ENCODE measurements around the gene ZNF598.
A peak's percentile ranks its signal among the peaks of the same experiment; 100 is the strongest.

Gene ZNF598

DNA sequence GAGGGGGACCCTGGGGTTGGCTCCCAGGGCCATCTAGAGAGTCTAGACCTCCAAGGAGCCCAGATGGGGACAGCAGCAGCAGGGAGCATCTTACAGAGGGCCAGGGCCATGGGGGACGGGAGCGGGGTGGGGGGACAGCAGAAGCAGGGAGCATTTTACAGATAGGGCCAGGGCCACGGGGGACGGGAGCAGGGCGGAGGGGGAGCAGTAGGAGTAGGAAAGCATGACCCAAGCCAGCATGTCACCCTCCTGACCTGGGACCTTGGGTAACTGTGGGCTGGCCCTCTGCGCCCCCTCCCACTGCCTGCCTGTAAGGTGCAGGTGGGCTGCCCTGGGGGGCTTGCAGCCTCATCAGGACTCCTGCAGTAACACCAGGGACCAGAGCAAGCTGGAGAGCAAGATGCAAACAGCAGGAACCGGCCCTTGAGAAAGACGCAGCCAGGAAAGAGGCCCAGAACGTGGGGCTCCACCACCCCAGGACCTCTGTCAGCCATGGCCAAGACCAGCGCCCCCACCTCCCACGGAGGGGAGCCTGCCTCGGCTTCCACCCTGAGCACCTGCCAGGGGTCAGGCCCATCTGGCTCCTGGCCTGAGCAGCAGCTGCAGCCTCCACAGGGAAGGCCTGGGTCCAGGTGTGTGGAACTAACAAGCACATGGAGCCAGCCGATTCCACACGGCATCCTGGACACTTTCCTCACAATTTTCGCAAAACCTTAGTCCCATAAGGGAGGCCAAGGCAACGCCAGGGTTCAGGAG lies 2.4 kb downstream of the ZNF598 start:
- no peak for DNase-seq (ENCODE audit: low read depth in 2 of 2)

DNA sequence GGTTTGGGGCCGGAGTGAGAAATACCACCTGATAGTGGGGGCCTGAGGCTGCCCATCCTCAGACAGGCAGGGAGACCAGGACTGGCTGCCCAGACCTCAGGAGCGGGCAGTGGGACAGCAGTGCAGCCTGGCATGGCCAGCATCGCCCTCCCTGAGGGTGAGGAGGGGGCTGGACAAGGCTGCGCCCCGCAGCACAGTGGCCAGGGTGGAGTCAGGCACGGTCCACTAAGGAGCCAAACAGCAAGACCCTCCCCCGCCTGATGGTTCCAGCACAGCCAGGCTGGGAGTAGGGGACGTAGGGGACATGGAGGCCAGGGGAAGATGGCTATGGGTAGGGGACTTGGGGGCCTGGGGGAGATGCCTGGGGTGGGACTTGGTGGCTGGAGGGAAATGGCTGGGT lies 3.3 kb downstream of the ZNF598 start:
- no peak for DNase-seq (ENCODE audit: low read depth in 2 of 2)

DNA sequence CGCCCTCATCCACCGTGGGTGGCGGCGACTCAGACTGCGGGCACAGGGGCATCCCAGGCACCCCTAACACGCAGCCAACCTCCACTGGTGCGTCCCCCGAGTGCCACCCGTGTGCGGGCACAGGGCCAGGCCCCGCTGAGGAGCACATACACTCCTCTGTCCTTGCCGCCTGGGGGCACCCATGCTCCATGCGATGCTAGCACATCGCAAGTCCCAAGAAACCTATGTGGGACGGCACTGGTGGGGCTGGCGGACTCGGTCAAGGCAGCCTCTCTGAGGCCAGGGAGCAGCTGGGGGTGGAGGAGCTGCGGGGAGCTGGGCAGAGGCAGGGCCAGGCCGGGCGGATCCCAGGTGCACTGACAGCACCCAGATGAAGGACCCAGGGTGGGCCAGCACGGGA lies 4.0 kb downstream of the ZNF598 start:
- DNase-seq (ENCODE audit: low read depth in 2 of 2) = no peak

DNA sequence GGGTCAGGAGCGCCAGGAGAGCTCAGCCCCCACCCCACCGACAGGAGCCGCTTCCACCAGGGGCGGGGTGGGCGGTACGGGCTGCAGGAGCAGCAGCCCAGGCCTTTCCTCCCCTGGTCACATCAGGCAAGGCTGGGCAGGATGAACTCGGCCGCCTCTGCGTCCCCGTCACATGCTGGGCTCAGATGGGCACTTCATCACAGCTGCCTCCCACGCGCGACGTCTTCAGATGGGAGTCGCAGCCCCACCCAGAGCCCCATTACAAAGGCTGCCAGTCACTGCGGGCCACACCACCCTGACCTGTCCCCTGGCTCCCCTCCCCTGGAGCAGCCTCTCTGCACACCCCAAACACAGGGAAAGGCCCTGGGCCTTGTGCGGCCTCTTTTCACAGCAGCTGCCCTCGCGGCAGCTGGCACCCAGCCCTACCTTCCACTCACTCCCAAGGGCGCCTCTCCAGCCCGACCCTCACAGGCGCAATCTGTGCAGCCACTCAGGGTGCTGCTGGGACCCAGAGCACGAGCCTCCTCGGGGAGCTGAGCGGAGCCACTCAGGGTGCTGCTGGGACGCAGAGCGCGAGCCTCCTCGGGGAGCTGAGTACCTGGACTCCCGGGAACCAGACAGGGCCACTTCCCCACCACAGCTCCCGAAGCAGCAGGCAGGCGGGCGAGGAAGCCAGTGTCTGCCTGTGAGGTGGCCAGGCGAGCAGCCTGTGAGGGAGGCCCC lies 4.7 kb downstream of the ZNF598 start:
- DNase-seq (ENCODE audit: low read depth in 2 of 2) = no peak

DNA sequence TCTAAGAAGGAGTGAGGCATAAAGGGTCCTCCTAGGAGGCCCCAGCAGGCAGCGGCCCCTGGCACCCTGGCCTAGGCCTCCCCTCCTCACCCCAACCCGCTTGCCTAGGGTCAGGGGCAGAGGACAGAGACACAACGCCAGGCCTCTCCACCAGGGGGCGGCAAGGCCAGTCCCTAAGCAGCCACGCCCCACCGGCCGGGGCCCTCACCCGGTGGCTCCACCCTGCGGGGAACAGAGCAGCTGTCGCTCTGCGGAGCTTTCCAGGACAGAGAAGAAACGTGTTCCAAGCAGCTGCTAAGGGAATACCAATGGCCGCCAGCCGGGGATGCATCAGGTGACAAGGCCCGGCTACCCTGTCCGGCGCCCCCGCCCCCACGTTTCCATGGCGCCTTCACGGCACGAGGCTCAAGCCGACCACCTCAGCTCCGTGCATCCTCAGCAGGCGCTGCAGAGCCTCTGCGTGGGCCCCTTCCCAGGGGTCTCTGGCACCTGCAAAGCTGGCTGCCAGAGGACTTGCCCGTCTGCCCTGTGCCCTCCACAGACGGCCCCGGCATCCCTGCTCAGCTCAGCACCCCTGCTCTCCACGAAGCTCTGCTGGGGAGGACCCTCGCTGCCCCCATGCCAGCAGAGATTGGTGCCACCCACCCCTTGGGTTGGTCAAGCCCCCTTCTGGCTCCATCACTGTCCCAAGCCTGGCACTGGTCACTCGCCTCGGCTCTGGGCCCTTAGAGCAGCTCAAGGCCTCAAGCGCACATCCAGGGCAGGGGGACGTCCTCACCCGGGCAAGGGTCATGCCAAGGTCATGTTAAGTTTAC lies 5.6 kb downstream of the ZNF598 start:
- DNase-seq (ENCODE audit: low read depth in 2 of 2) = peak; percentile 77 to 89

DNA sequence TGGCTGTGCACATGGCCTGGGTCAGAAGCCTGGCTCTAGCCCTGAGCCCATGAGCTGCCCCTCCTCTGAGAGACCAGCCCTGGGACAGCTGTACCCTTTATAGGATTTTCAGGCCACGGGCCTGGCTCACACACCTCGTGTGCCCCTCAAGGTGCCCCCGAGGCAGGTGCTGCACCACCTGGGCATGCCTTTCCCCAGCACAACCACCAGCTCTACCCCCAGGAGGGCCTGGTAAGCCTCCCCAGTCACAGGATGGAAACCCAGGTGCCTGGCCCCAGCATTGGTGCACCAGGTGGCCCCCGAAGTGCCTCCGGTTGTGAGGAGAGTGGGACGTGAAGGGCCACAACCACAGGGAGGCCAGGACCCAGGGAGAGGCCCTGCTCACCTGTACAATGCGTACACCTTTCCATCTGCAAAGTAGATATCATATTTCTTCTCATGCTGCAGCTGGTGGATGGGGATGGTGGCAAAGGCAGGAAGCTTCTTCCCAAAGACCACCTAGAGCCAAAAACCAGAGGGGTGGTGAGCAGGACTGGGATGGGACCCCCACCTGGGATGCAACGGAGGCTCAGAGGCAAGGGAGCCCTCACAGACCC lies 6.3 kb downstream of the ZNF598 start:
- no peak for DNase-seq (ENCODE audit: low read depth in 2 of 2)

DNA sequence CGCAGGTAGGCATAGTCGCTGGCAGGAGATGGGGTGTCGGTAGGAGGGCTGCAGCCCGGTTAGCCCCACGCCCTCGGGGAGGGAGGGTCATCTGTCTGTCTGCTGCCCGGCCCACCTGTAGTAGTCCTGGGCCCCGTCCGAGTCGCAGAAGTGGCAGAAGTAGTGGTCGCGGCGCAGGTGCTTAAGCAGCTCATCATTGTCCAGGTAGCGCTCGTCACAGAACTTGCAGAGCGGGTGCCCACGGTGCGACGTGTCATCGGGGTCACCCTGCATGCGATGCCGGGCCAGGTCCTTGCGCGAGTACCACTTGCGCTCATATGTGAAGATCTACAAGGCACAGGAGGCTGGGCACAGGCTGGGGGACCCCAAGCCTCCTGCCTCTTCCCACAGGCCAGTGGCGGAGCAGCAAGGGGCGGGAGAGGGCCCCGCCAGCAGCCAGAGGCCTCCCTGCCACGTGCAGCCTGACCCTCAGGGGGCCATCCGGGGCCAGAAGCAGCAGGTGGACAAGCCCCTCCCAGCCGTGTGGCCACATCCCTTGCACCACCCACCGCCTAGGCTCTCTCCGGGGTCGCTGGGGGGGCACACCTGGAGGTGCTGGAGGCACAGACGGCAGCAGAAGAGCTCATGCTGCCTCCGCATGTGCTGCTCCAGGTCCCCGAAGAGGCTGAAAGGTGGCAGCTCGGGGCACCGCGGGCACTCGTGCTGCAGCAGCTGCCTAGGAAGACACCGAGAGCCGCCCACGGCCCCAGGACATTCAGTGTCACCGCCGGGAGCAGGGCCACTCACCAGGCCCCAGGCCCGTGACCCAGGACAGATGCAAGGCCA lies 7.0 kb downstream of the ZNF598 start:
- DNase-seq (ENCODE audit: low read depth in 2 of 2) = no peak

DNA sequence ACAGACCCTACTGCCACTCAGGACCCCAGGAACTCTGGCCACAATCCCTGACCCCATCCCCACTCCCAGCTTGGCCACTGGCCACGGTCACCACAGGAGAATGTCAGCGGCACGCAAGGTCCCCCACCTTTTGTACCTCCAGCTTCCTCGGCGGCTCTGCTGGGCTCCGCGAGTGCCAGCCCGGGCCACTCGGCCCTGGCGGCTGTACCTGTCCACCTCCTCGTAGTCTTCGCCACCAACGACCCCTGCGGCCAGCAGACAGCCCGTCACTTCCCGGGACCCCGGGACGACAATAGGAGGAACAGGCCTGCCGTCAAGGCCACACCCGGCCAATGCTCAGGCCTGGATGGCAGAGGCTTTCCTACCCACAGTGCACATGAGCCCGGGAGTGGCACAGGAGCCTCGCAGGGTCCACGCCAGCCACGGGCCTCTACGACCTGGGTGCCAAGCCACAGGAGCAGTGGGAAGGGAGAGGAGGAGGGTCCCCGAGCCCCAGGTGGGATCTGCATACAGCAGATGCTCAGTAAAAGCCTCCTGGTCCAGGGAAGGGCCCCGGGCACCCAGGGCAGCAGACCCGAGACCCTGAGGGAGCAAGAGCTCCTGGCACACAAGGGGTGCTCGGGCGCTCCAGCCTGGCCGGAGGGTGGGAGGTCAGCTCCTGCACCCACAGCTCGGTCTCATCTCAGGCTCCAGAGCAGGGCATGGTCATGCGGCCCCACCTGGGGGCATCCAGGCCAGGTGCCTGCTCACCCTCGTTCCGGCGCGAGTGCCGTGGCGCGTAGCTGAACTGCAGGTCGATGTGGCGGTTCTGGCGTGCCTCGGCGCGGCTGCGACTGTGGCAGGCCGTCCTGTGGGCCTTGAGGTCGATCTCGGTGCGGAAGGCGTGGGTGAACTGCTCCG lies 7.9 kb downstream of the ZNF598 start:
- no peak for DNase-seq (ENCODE audit: low read depth in 2 of 2)

DNA sequence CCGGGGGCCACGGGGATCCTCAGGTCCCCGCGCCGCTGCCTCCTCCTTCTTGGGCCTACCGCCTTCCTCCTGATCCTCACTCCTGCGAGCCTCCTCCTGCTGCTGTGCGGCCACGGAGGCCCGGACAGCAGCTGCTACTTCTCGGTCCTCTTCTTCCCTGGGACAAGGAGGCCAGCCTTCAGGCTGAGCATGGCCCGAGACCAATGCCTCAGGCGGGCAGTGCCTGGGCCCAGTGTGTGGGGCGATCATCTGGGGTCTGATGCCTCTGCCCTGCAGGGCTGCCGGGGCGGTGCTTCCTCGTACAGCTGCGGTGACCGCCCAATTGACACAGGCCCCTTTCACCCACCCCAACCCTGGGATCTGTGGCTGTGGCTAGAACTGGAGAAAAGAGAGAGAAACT lies 8.6 kb downstream of the ZNF598 start:
- no peak for DNase-seq (ENCODE audit: low read depth in 2 of 2)

DNA sequence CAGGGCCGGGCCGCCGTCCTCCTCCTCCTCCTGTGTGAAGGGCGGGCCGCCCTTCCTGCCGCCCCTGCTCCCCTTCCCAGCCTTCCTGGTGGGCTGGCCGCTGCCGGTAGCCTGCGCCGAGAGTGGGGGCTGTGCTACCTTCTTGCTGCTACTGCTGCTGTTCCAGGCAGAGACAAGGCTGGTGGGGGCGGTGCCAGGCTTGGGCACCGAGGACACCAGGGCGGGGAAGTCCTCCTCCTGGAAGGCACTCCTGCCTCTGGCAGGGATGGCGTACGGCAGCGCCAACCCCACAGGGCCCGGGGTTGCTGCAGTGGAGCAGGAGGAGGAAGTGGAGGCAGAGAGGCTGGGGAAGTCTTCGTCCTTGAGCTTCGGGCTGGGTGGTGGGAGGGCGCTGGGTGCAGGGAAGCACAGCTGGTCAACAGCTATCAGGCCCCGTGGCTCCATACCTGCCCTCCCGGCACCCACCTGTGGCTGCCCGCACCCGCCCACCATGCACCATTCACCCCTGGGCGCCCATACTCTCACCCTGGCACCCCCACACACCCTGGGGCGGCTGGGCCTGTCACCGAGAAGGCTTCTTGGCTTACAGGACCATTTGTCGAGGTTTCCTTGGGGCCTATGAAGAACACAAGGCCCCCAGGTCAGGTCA lies 9.6 kb downstream of the ZNF598 start:
- DNase-seq (ENCODE audit: low read depth in 2 of 2) = no peak

DNA sequence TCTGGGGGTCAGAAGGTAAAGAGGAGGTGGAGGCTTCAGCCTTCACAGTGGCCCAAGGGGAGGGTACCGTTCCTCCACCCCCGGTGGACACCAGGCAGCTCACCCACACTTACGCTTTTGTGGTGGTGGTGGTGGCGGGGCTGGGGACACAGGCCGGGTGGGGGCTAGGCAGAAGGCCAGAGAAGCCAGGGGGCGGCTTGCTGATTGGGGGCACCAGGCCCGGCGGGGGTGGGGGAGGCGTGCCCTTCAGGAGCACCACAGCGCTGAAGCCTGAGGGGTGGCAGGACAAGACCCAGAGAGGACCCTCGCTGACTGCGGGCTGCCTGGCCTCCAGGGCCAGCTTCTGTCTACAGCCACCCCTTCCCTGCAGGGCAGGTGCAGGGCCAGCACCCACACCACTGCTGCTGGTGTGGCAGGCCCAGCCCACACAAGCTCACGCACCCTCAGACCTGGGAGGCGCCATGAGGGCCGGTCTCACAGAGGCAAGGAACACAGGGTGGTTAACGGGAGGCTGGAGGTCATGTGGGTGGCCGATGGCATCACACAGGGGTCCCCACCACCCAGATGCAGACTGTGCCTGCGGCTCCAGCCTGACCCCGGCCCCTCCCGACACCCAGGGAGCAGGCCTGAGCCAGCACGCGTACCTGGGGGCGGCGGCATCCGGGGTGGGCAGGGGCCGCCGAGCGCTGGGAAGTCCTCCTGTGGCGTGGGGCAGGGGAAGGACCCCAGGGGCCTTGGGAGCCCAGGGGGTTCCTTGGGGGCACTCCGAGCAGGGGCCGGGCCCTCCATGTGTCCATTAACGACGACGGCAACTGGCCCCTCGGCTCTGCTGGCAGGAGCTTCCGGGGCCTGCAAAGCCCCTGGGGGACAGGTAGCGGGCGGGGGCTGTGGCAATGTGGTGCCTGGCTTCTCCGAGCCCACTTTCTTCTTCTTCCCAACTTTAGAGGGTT lies 10.5 kb downstream of the ZNF598 start:
- no peak for DNase-seq (ENCODE audit: low read depth in 2 of 2)

DNA sequence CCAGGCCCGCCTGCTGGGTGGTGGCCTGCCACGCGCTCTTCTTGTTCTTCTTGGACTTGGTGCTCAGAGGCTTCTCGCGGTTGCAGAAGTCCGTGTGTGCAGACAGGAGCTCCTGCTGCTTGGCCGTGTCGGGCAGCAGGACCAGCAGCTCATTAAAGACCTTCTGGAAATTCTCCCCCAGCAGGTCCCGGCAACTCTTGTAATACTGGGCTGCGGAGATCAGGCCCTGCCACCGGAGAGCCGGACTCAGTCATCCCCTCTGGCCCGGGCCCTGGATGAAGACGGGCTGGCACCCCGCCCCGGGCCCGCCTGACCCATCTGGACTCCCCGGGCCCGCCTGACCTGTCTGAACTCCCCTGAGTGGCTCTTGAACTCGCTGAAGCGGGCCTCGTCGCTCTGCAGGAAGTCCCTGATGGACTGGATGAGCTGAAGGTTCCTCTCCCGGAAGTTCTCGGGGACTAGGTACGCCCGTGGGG lies 11.2 kb downstream of the ZNF598 start:
- DNase-seq (ENCODE audit: low read depth in 2 of 2) = no peak

DNA sequence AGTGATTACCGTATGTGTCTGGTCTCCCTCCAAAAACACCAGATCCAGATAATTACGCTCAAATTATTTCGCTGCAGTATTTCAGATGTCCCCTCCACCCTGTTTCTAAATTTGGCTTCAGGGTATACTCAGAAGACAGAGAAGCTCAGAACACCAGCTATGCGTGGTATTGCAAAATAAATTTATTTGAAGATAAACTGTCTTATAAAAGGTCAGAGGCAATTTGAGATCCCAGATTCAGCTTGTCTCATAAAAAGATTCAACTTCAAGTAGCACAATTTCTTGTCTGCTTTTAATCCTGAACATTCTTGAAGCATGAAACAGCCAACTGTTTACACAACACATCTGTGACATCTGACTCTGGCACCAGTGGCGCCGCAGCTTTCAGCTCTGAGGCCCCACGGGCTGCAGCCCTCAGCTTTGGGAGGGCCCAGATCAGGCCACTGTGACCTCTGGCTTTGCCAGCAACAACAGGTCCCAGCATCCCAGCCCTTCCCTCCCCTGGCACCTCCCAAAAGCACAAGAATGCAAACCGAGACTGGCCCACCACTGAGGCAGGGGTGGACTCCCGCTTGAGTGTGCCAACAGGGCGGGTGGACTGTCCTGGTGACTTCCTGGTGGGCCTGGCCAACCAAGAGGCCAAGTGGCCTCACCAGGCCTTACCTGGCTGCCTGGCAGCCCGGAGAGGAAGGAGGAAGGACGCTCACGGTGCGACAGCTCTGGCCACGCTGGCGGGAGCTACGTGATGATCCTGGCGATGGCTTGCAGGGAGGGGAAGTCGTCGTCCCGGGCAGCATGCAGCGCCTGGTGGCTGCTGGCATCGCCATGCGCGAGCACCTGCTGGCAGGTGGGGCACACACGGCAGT lies 11.9 kb downstream of the ZNF598 start:
- no peak for DNase-seq (ENCODE audit: low read depth in 2 of 2)

DNA sequence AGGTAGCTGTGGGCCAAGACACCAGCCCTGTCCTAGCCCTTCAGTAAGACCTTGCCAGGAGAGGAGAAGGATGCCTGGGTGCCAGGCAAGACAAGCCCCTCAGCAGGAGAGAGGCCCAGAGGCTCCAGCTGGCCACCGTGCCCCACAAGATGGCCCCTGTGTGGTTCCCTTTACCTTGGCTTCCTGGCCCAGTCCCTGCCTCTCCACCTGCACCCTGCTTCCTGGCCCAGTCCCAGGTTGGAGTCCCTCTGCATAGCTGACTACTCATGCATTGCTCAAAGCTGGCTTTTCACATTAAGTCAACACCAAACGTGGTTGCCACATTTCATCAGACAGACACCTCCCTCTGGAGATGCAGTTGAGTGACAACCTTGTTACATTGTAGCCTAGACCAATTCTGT lies 15.9 kb downstream of the ZNF598 start:
- no peak for DNase-seq (ENCODE audit: low read depth in 2 of 2)

DNA sequence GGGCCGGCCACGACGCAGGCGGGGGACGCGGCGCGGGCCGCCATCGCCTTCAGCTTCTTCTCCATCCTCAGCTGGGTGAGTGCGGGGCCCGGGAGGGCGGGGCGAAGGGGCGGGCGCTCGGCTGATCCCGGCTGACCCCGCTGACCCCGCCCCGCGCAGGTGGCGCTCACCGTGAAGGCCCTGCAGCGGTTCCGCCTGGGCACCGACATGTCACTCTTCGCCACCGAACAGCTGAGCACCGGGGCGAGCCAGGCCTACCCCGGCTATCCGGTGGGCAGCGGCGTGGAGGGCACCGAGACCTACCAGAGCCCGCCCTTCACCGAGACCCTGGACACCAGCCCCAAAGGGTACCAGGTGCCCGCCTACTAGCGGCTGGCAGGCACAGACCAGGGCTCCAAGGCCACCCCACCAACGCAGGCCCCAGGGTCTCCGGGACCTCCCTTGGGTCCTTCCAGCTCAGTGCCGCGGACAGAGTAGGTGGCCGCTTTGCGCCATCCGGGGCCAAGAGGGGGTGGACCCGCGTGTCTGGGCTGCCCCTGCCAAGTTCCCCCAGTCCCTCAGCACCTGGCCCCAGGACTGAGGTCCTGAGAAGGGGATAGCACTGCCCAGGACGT lies 16.8 kb downstream of the ZNF598 start:
- no peak for DNase-seq (ENCODE audit: low read depth in 2 of 2)

DNA sequence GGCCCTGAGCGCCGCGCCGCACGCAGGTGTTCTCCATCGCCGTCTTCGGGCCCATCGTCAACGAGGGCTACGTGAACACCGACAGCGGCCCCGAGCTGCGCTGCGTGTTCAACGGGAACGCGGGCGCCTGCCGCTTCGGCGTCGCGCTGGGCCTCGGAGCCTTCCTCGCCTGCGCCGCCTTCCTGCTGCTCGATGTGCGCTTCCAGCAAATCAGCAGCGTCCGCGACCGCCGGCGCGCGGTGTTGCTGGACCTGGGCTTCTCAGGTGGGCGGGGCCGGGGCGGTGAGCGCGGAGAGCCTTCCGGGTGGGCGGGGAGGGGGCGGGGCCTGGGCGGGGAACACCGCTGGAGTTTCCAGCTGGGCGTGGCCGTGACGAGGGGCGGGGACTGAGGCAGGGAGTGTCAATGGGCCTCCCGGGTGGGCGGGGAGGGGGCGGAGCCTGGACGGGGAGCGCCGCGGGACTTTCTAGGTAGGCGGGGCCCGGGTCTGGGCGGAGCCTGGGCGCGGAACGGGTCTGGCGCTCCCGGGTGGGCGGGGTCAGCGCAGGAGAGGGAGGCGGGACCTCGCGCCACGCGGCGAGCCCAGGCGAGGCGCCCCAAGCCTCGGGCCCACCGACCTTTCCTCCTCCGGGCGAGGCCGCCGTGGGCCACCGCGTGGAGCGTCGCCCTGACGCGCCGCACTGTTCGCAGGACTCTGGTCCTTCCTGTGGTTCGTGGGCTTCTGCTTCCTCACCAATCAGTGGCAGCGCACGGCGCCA lies 17.5 kb downstream of the ZNF598 start:
- DNase-seq (ENCODE audit: low read depth in 2 of 2) = peak; percentile 98
